Measurements from ENCODE around the gene PDZD4.

DNA sequence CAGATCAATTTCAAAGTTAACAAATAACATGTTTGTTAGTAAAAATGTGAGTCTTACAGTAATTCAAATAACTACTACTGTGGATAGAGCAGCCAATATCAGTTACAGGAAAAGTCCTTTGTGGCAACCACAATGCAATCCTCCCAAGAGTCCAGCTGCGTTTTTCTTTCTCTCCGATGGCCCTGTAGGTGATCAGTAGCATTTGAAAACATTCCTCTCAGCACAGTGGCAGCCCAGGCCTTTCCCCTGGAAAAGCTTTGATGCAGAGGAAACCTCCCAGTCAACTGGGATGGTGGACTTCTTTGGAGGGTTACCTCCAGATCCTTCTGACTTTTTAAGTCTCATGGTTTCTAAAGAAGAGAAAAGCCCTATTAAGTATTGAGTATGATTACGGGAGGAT lies 18.0 kb upstream of the PDZD4 start:
- TF ChIP-seq SMAD1 (IDR thresholded peaks at IDR 0.05; ENCODE audit: low read depth, low read length, partially characterized antibody) (no peak), USF2 (CRISPR knock-in tag; IDR thresholded peaks at IDR 0.05) (no peak), CTCF (IDR thresholded peaks at IDR 0.05 in 2 of 3, conservative IDR thresholded peaks at IDR 0.05 in 1 of 3; ENCODE audit: insufficient read depth in 2 of 3, low read depth in 1 of 3, low read length in 3 of 3) (no peak)
- TF ChIP-seq, protein P1, sequence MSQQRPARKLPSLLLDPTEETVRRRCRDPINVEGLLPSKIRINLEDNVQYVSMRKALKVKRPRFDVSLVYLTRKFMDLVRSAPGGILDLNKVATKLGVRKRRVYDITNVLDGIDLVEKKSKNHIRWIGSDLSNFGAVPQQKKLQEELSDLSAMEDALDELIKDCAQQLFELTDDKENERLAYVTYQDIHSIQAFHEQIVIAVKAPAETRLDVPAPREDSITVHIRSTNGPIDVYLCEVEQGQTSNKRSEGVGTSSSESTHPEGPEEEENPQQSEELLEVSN (IDR thresholded peaks at IDR 0.05; ENCODE audit: borderline replicate concordance in 1 of 2, extremely low read depth in 1 of 2, insufficient read depth in 1 of 2, insufficient read length in 1 of 2, low read depth in 1 of 2, low read length in 1 of 2, poor library complexity in 1 of 2, severe bottlenecking in 1 of 2): no peak

Measured in K562 (cell line).